Ovary (tissue), 3 donors: ENCODE measurements around the gene YWHAH.

Source experiments
- CTCF ChIP-seq, 3 donors: fragments of 450-650 bp in 2 of 3; fragments of 200-600 bp in 1 of 3; IDR thresholded peaks; one replicate each; pipeline versions ENCODE4 v1.5.1 to v1.8.0; 2016 to 2022; ENCODE audit warnings: antibody characterized with exemption in 3 of 3, mild to moderate bottlenecking in 1 of 3
- POLR2A ChIP-seq: fragments of 450-650 bp; IDR thresholded peaks from one replicate; pipeline ENCODE4 v1.6.1; 2017; ENCODE audit warnings: antibody characterized with exemption, mild to moderate bottlenecking, moderate library complexity
- donor health status: DM: no; HTN: no; CAD: no.

DNA sequence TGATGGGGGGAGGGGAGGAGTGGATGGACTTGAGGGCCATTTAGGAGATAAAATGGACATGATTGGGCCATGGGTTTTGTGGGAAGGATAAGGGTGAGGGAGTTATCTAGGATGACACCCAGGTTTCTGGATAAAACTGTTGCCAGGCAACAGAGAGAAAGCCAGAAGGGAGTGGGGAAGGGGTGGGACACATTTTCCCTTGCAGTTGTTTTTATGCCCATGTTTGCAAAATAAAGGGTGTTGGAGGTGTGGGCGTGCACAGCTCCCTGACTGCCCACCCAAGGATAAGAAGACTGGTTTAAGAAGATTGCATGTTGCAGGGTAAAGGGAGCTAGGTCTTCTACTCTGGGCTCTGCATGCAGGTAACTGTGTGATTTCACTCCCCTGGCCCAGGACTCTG is 18.3 kb upstream of the YWHAH start:
- TF ChIP-seq CTCF (IDR thresholded peaks at IDR 0.05) (no peak), POLR2A (no peak)
